ENCODE results near the gene ATG4D.
"Not testable (repeated sequence)": the region's sequence is repeated elsewhere in the genome, so short reads cannot be mapped to it uniquely, and the experiment has no call there.

DNA sequence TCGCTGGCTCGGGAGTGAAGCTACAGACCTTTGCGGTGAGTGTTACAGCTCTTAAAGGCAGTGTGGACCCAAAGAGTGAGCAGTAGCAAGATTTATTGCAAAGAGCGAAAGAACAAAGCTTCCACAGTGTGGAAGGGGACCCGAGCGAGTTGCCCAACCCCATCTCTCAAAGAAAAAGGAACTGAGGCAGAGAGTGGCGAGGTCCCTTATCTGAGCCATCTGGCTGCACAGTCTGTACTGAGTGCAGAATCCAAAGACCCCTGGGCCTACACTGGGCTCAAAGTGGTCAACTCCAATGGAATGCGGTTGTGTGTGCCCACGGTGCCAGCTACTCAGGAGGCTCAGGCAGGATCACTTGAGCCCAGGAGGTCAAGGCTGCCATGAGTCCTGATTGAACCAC, 4.7 kb upstream of the ATG4D start:
- TF ChIP-seq EZH2phosphoT487 (IDR thresholded peaks at IDR 0.05; ENCODE audit: insufficient read depth, low read depth); EZH2 (IDR thresholded peaks at IDR 0.05; ENCODE audit: insufficient read depth, poor library complexity, severe bottlenecking): not testable (repeated sequence)

Measured in GM23248 (cell line).